Right ventricle myocardium inferior (tissue), 1 donor: ENCODE results near the gene KIAA1143. TPM values are rescaled to one million over a fixed set of nuclear protein-coding genes. Genes with fewer than 3 reads are reported as not detected.

Source experiments
- ATAC-seq: fragments of 200-7000 bp; cut with Tn5 transposase; one replicate; pipeline ENCODE4 v1.9.1; 2020; ENCODE audit warnings: mild to moderate bottlenecking, moderate library complexity
- DNase-seq: peaks from one replicate; pipeline ENCODE4 v3.0.0; 2021; ENCODE audit errors: missing footprints
- intact Hi-C: fragments of 100-400 bp; cut with DNase I; formaldehyde crosslinking; loops from one replicate; pipeline ENCODE4 v1.11.0; 2022
- long read RNA-seq: library from polyadenylated mRNA; unstranded; transcript quantifications from one replicate; pipeline ENCODE4 v2.0.0, GENCODE V29; 2021
- total RNA-seq: library from RNA; stranded (reverse); fragmentation: NEBNext Ultra II Directional; extraction: Animal tissue kit (Norgen Biotek cat#: 25700); gene quantifications from one replicate; pipeline ENCODE4 v1.2.1, GENCODE V29; 2021
- donor health status: DM: no; HTN: yes; CAD: no; lungs with severe emphysema.

Gene KIAA1143
- total RNA-seq: 32.1 TPM
- long read RNA-seq, full-length matches to known transcripts: 7 of 9 reads
- long read RNA-seq, partial matches to known transcripts: 0 of 9 reads
- long read RNA-seq, other reads (novel, unspliced or antisense): 2 of 9 reads

GRCh38 chr3:44761424-44762169 is at the start of gene KIAA1143, which contains the start of gene KIF15:
KIAA1143 (minus strand) TSS chr3:44761619; CDS start chr3:44761602, 17 bp downstream.
KIF15 (plus strand) TSS chr3:44761794; CDS start chr3:44761866, 72 bp downstream.
- intact Hi-C loops: loop anchor here (2.0 kb wide), 1 partner anchor 99 kb away; the partner anchor contains the start of gene TMEM42
- peak; percentile 99 for ATAC-seq

GRCh38 chr3:44805960-44806359 is 44.5 kb upstream of the KIAA1143 start:
- ATAC-seq: no peak
- intact Hi-C loops: no loop called here
- no peak for DNase-seq

More at GRCh38 chr3:44761424-44762169, at the start of gene KIAA1143, which contains the start of gene KIF15:
- peak; percentile 98 for DNase-seq

- ATAC-seq: no peak
- intact Hi-C loops: no loop called here
- DNase-seq: no peak
Measured at GRCh38 chr3:44803298-44803697, 41.9 kb upstream of the KIAA1143 start.

GRCh38 chr3:44802011-44802410 is 40.6 kb upstream of the KIAA1143 start:
- intact Hi-C loops: no loop called here
- DNase-seq (no peak), ATAC-seq (no peak)

- intact Hi-C loops: no loop called here
- no peak for DNase-seq
- ATAC-seq: no peak
Measured at GRCh38 chr3:44795197-44795596, 33.8 kb upstream of the KIAA1143 start.

GRCh38 chr3:44782891-44783290 is 21.5 kb upstream of the KIAA1143 start:
- DNase-seq: no peak
- ATAC-seq: no peak
- intact Hi-C loops: no loop called here

GRCh38 chr3:44772099-44772442 is 10.7 kb upstream of the KIAA1143 start:
- ATAC-seq (no peak), DNase-seq (no peak)
- intact Hi-C loops: no loop called here

GRCh38 chr3:44771424-44772098 is 10.1 kb upstream of the KIAA1143 start:
- intact Hi-C loops: no loop called here
- ATAC-seq (no peak), DNase-seq (no peak)

- no peak for ATAC-seq
- DNase-seq: no peak
- intact Hi-C loops: no loop called here
Measured at GRCh38 chr3:44764248-44764647, 2.8 kb upstream of the KIAA1143 start.

- DNase-seq: no peak
- no peak for ATAC-seq
- intact Hi-C loops: no loop called here
Measured at GRCh38 chr3:44762690-44763089, 1.3 kb upstream of the KIAA1143 start.

GRCh38 chr3:44762170-44762677 is 805 bp upstream of the KIAA1143 start:
- ATAC-seq (no peak), DNase-seq (no peak)
- intact Hi-C loops: no loop called here

GRCh38 chr3:44761101-44761423 is 357 bp downstream of the KIAA1143 start:
- intact Hi-C loops: loop anchor here (2.0 kb wide), 1 partner anchor 100 kb away; the partner anchor contains the start of gene TMEM42
- ATAC-seq: no peak
- no peak for DNase-seq

GRCh38 chr3:44734646-44735168 is 26.7 kb downstream of the KIAA1143 start:
- DNase-seq (no peak), ATAC-seq (no peak)
- intact Hi-C loops: no loop called here

- ATAC-seq (peak; percentile 99), DNase-seq (peak; percentile 98)
- intact Hi-C loops: loop anchor here (2.0 kb wide), 1 partner anchor 17 kb away; the partner anchor contains the start of gene ZNF502
Measured at GRCh38 chr3:44729384-44729910, 32.0 kb downstream of the KIAA1143 start, which contains the start of gene ZNF501. ZNF501 (plus strand) TSS chr3:44729635; CDS start chr3:44734422, 4,787 bp downstream.

- DNase-seq: no peak
- intact Hi-C loops: no loop called here
- ATAC-seq: no peak
Measured at GRCh38 chr3:44722103-44722401, 39.4 kb downstream of the KIAA1143 start.

- ATAC-seq (no peak), DNase-seq (no peak)
- intact Hi-C loops: no loop called here
Measured at GRCh38 chr3:44721231-44722102, 40.0 kb downstream of the KIAA1143 start.

- intact Hi-C loops: loop anchor here (2.0 to 5.0 kb wide), 2 partner anchors 16 to 150 kb away; partner anchors contain the start of genes TMEM42 and ZNF501
- DNase-seq (peak; percentile 92), ATAC-seq (peak; percentile 98)
Measured at GRCh38 chr3:44712455-44713075, 48.9 kb downstream of the KIAA1143 start, which contains the start of gene ZNF502. ZNF502 (plus strand) TSS chr3:44712660; CDS start chr3:44720262, 7,602 bp downstream.
